ENCODE measurements around the gene NCF1.
"Not testable (repeated sequence)": the region's sequence is repeated elsewhere in the genome, so short reads cannot be mapped to it uniquely, and the experiment has no call there.

Gene NCF1

GRCh38 chr7:74773760-74774750 is at the start of gene NCF1:
NCF1 (plus strand) TSS chr7:74774011; CDS start chr7:74774032, 21 bp downstream.
- not testable (repeated sequence) for DNase-seq

GRCh38 chr7:74725840-74726239 is 48.0 kb upstream of the NCF1 start:
- DNase-seq, result no peak

- DNase-seq, result no peak
Observed at GRCh38 chr7:74726309-74727101, 47.3 kb upstream of the NCF1 start.

GRCh38 chr7:74728686-74729085 is 45.1 kb upstream of the NCF1 start:
- DNase-seq, result not testable (repeated sequence)

GRCh38 chr7:74730186-74730585 is 43.6 kb upstream of the NCF1 start:
- DNase-seq, result not testable (repeated sequence)

- DNase-seq, result not testable (repeated sequence)
Observed at GRCh38 chr7:74739974-74740703, 33.7 kb upstream of the NCF1 start.

GRCh38 chr7:74743936-74744557 is 29.8 kb upstream of the NCF1 start:
- not testable (repeated sequence) for DNase-seq

- not testable (repeated sequence) for DNase-seq
Observed at GRCh38 chr7:74753921-74754482, 19.8 kb upstream of the NCF1 start.

GRCh38 chr7:74756673-74757072 is 17.1 kb upstream of the NCF1 start:
- DNase-seq, result not testable (repeated sequence)

GRCh38 chr7:74758268-74758667 is 15.5 kb upstream of the NCF1 start:
- DNase-seq, result not testable (repeated sequence)

- not testable (repeated sequence) for DNase-seq
Observed at GRCh38 chr7:74758982-74759381, 14.8 kb upstream of the NCF1 start.

GRCh38 chr7:74765205-74765918 is 8.4 kb upstream of the NCF1 start:
- DNase-seq, result not testable (repeated sequence)

GRCh38 chr7:74766509-74766908 is 7.3 kb upstream of the NCF1 start:
- DNase-seq, result not testable (repeated sequence)

GRCh38 chr7:74766991-74767390 is 6.8 kb upstream of the NCF1 start:
- not testable (repeated sequence) for DNase-seq

- not testable (repeated sequence) for DNase-seq
Observed at GRCh38 chr7:74770062-74770461, 3.7 kb upstream of the NCF1 start.

GRCh38 chr7:74772093-74772492 is 1.7 kb upstream of the NCF1 start:
- peak; percentile 4 for DNase-seq

GRCh38 chr7:74775111-74775510 is 1.3 kb downstream of the NCF1 start:
- DNase-seq, result not testable (repeated sequence)

GRCh38 chr7:74779053-74779452 is 5.2 kb downstream of the NCF1 start:
- DNase-seq, result not testable (repeated sequence)

GRCh38 chr7:74781746-74782145 is 7.9 kb downstream of the NCF1 start:
- not testable (repeated sequence) for DNase-seq

- DNase-seq, result not testable (repeated sequence)
Observed at GRCh38 chr7:74783595-74783994, 9.8 kb downstream of the NCF1 start.

Measured in RPMI8226 (cell line).